A673 (cell line): ENCODE results near the gene PLB1. TPM values are rescaled to one million over a fixed set of nuclear protein-coding genes. Genes with fewer than 3 reads are reported as not detected.

Experiments used
- BruUV-seq: library from RNA; stranded (reverse); fragments of 400-500 nt; replicated peaks from 2 replicates; lab custom pipeline; 2021; lab: Mats Ljungman, UMichigan
- CTCF ChIA-PET: fragments of 300-600 bp; sonication (Branson Sonifier 250); formaldehyde crosslinking; loops from one replicate; lab custom pipeline; 2022; ENCODE audit warnings: antibody characterized with exemption; lab: Charles Lee
- POLR2A ChIA-PET: fragments of 300-600 bp; sonication (Branson Sonifier 250); formaldehyde crosslinking; loops from one replicate; lab custom pipeline; 2022; ENCODE audit warnings: antibody characterized with exemption; ENCODE audit not compliant: low non-redundant PET; lab: Charles Lee
- DNase-seq: peaks from one replicate; pipeline ENCODE4 v3.0.0-alpha.2; 2015; ENCODE audit warnings: low spot score
- H3K27ac ChIP-seq: fragments of 200-600 bp; sonication (generic); 2 replicates; pipeline ENCODE4 v1.5.1; 2016; ENCODE audit warnings: mixed run types, low read depth, mild to moderate bottlenecking, mixed read lengths, antibody characterized with exemption, low read length; ENCODE audit not compliant: poor library complexity, severe bottlenecking
- H3K27me3 ChIP-seq: fragments of 200-600 bp; sonication (generic); replicated peaks from 2 replicates; pipeline ENCODE4 v1.6.1; 2017; ENCODE audit warnings: mixed run types, low read depth, mild to moderate bottlenecking, mixed read lengths, antibody characterized with exemption, low read length; ENCODE audit not compliant: insufficient read depth, poor library complexity
- H3K36me3 ChIP-seq: fragments of 200-600 bp; sonication (generic); 2 replicates; pipeline ENCODE4 v1.6.1; 2016; ENCODE audit warnings: mixed run types, mild to moderate bottlenecking, mixed read lengths, antibody characterized with exemption, low read length; ENCODE audit not compliant: insufficient read depth, poor library complexity, severe bottlenecking
- H3K4me1 ChIP-seq: fragments of 200-600 bp; sonication (generic); 2 replicates; pipeline ENCODE4 v1.6.1; 2017; ENCODE audit warnings: mixed run types, mild to moderate bottlenecking, mixed read lengths, antibody characterized with exemption, low read length; ENCODE audit not compliant: insufficient read depth, poor library complexity, severe bottlenecking
- H3K4me3 ChIP-seq: fragments of 200-600 bp; sonication (generic); 2 replicates; pipeline ENCODE4 v1.5.1; 2016; ENCODE audit warnings: low read depth, mixed run types, mild to moderate bottlenecking, mixed read lengths, low read length; ENCODE audit not compliant: poor library complexity, severe bottlenecking
- H3K9me3 ChIP-seq: fragments of 200-600 bp; sonication (generic); 2 replicates; pipeline ENCODE4 v1.6.1; 2016; ENCODE audit warnings: mixed run types, low read depth, mild to moderate bottlenecking, mixed read lengths, antibody characterized with exemption, low read length; ENCODE audit not compliant: poor library complexity, severe bottlenecking
- CTCF ChIP-seq: fragments of 300-800, 200-600 bp; sonication (generic); conservative IDR thresholded peaks from 2 replicates; pipeline ENCODE4 v1.5.1; 2017; ENCODE audit warnings: low read depth, mild to moderate bottlenecking, antibody characterized with exemption, low read length, moderate library complexity, mixed read lengths
- EZH2 ChIP-seq: fragments of 200-600 bp; sonication (generic); IDR thresholded peaks from 2 replicates; pipeline ENCODE4 v1.6.1; 2017; ENCODE audit warnings: borderline replicate concordance, low read depth, mild to moderate bottlenecking, mixed read lengths, antibody characterized with exemption, low read length; ENCODE audit not compliant: poor library complexity, severe bottlenecking
- intact Hi-C: fragments of 100-400 bp; cut with micrococcal nuclease; formaldehyde crosslinking; loops from one replicate; pipeline ENCODE4 v1.10.0; 2022; ENCODE audit not compliant: unreplicated experiment
- total RNA-seq: library from RNA; stranded (reverse); gene quantifications from 2 replicates; pipeline ENCODE4 v1.2.3, GENCODE V29; 2021

The PLB1 gene
- total RNA-seq, 1 experiment from 2014 or later, result 0.39 TPM

- ChIA-PET CTCF (no interaction called here), POLR2A (no interaction called here)
- BruUV-seq, result no TSS peak
Measured at GRCh38 chr2:28688818-28689217, 193.0 kb downstream of the PLB1 start.

DNA sequence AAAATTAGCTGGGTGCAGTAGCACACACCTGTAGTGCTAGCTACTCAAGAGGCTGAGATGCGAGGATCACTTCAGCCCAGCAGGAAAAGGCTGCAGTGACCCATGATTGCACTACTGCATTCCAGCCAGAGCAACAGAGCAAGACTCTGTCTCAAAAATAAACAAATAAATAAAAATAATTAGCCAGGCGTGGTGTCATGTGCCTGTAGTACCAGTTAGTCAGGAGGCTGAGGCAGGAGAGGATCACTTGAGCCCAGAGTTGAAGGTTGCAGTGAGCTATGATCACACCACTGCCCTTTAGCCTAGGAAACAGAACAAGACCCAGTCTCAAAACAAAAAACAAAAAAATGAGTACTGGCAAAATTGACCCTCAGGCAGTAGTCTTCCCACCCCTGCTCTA lies 193.9 kb downstream of the PLB1 start:
- ChIA-PET POLR2A (no interaction called here), CTCF (no interaction called here)
- intact Hi-C loops, result no loop called here
- no peak for DNase-seq
- Histone ChIP-seq H3K9me3 (no peaks in the 10 kb centered on the region), H3K4me1 (no peaks in the 10 kb centered on the region), H3K27ac (no peak overlapping the region), H3K36me3 (no peaks in the 10 kb centered on the region), H3K4me3 (no peak overlapping the region), H3K27me3 (no peaks in the 10 kb centered on the region)
- TF ChIP-seq EZH2, result no peak
- TF ChIP-seq CTCF, result no peak
- no TSS peak for BruUV-seq

More at GRCh38 chr2:28688818-28689217, 193.0 kb downstream of the PLB1 start:
- H3K9me3 ChIP-seq, result no peaks in the 10 kb centered on the region
- no peaks in the 10 kb centered on the region for H3K4me1 ChIP-seq
- H3K27ac ChIP-seq, result no peak overlapping the region
- DNase-seq, result no peak
- H3K4me3 ChIP-seq, result no peak overlapping the region
- intact Hi-C loops, result no loop called here
- no peak for TF ChIP-seq EZH2
- no peak for TF ChIP-seq CTCF
- H3K27me3 ChIP-seq, result no peaks in the 10 kb centered on the region
- H3K36me3 ChIP-seq, result no peaks in the 10 kb centered on the region

DNA sequence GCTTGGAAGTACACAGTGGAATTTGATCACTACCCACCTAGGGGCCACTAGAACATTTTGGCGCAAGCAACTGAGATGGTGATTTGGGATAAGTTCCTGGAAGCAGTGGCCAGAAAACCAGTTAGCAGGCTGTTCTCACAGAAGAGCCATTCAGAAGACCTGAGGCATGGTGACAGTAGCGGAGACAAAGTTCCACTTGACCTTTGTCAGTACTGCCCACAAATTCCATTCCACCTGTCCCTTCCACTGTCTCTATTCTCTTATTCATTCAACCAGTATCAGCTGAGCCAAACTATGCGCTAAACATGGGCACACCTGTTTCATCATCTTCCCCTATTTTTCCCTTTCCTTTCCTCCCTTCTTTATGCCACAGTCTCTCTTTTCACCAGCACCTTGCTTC lies 196.6 kb downstream of the PLB1 start:
- Histone ChIP-seq H3K27ac (no peak overlapping the region), H3K9me3 (no peaks in the 10 kb centered on the region), H3K36me3 (no peaks in the 10 kb centered on the region), H3K4me1 (peaks cover 3% of the 10 kb centered on the region), H3K4me3 (no peak overlapping the region), H3K27me3 (no peaks in the 10 kb centered on the region)
- TF ChIP-seq EZH2 (no peak), CTCF (no peak)
- ChIA-PET CTCF (no interaction called here), POLR2A (no interaction called here)
- intact Hi-C loops, result no loop called here
- DNase-seq, result no peak
- BruUV-seq, result no TSS peak
